Right kidney (tissue), 1 donor: Measurements from ENCODE around the gene FHOD3.

ENCODE experiments used
- DNase-seq: peaks from one replicate; pipeline ENCODE4 v3.0.0-alpha.2; 2016

The FHOD3 gene

DNA sequence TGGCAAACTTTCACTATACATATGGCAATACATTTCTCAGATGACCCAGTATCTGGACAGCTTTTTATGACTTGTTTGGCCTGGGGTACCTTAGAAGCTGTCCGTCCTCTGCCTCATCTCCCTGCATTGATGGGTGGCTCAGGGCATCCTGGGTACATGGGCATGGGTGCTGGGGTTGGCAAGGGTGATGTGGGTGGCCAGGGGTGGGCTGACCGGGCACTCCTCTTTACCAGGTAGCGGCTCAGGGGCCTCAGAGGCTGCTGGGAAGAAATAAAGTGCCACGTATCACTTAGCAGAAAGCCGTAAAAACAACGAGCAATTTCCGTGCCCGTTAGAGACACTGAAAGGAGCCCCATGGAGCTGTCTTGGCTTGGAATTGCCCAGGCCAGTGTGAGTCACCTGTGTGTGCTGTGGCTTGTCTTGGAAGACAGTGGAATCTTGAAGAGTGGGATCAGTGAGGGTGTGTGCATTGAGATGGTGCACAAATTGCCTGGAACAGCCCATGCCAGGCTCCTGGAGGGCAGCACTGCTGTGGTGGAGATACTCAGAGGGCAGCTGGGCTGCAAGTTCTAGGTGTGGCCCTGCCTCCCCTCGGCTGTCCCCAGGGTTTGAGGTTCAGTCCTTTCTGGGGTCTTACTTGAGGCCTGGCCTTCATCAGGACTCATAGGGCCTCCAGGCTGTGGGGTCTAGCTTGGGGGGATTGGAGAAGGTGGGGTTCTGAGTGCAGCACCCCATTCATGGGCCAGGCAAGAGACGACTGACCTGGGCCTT is 88.8 kb downstream of the FHOD3 start:
- DNase-seq, result no peak

DNA sequence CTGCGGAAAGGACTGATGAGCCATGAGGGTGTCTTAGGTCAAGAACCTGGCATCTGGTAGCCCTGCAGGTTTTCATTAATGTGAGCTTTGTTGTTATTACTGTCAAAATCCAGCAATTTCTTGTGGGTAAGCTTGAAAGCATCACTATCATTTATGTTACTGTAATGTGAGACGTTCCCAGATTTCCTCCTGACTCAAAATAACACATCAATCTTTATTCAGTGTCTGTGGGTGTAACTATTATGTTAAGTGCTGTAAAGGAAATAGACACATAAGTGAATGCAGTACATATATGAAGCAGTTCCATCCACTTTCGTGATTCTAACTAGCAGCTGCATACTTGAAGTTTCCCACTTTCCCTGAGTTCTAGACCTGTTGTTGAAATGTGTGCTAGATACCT is 89.8 kb downstream of the FHOD3 start:
- DNase-seq, result no peak

DNA sequence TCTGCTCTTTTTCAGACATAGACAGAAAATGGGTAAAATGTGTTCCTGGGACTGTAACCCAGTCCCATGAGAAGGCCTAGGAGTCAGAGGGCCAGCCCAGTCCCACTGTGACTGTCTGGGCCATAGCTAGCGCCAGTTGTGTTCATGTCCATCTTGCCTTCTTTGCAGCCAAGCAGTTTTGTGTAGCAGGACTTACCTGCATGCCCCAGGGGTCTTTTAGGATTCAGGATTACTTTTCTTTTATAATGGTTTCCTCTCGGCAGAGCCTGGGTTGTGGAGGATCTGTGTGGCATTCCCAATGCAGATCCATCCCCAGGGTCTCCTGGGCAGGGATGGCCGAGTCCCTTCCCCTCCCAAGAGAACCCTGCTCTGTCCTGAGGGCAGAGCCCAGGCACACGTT is 90.8 kb downstream of the FHOD3 start:
- DNase-seq, result no peak

DNA sequence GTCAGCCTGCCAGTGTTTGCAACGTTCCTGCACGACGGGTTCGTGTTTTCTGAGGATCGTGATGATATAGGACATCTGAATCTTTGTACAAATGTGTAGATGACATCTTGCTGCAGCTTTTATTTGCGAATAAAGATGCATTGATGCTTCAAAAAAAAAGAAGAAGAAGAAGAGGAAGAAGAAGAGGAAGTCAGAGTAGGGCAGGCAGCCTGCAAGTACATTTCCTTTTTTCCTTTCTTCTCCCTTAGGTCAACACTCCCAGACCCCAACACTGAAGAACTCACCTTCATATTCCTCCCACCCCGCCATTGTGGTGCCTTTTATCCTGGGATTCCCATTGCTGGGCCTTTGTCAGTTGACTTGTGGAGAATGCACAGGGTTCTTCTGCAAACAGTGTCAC is 91.5 kb downstream of the FHOD3 start:
- DNase-seq, result no peak

DNA sequence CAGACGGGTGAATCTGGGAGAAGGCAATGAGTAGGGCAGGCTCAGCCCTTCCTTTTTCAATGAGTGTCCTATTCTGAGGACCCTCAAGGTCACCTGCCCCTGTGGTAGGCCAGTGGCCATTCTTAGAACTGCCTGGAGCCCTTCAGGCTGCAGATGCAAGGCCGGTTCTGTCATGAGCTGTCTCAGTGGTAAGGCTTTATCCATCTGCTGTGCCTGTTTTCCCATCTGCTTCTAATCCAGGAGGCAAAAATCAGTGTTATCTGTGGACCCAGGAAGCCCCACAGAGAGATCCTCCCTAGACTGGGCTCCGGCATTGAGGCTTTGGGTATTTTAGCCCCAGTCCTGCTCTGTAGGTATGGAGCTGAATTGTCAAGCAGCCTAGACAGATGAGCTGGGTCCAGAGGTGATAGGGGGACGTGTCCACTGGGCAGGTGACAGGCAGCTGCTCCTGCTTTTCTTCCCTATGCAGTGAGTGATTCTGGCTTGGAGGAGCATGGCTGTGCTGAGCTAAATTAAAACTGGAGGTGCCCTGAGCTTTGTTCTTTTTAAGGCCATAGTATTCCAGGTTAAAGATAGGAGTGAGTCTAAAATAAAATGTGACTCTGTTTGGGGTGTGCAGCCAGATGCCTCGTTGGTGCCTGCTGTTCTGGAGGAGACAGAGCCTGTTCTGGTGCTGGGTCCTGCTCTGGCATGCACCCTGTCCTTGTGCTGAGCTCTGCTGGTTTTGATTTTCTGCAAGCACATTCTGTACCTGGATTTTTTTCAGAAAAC is 92.5 kb downstream of the FHOD3 start:
- no peak for DNase-seq

DNA sequence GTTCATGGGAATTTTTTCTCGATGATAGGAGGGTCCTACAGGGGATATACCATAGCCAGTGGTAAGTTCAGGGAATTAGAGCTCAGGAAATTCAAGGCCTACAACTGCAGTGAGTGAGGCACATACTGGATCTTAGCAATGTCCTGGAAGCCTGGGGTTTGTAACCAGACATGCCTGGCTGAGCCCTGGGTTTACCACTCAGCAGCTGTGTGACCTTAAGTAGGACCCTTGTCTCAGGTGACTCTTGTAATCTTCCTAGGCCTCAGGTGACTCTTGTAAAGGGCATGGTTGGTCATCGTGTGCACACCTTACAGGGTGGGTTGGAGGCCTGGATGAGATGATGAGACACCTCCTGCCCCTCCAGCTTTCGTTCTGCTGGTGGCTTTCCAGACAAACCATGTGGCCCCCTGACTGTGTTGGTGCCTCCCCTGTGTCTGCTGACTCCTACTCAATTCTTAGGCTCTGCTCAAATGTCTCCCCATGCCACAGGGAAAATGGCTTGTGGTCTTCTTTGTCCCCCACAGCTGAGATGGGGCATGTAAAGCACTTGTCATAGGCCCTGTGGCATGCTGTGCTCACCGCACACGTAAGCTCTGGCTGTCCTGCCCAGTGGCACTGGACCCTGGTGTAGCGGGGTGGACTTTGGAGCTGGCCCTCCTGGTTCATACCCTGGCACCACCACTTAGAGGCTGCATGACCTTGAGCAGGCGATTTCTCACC is 94.1 kb downstream of the FHOD3 start:
- DNase-seq, result no peak

DNA sequence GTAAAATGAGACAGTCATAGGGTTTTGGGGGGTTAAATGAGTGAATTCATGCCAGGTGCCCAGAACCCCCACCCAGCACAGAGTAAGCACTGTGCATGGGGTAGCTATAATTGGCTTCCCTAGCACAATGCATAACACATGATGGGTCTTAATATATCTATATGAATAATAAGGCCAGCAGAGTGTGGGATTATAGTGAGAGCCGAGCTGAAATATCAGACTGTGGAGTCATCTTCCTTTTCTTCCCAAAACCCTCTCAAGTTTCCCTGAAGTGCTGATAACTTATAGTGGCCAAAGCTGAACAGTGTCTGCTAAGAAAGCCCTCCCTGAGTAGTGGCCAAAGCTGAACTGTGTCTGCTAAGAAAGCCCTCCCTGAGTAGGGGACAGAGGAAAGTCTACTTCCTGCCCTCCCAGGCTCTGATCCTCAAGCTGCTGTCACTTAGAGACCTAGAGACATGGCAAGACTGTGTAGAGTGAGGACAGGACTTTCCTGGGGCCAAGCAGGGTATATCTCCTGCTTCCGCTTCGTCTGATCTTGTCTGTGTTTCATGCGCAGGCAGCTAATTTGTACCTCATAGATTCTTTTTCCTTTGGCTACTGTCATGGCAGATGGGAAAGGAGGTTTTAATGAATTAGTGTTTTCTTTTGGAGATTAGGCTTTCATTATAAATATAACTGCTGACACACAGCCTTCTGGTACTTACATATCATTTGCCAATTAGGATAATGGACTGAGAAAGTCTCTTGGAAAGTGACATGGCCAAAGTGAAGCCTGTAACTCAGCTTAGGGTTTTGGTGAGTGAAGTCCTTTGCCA is 94.9 kb downstream of the FHOD3 start:
- no peak for DNase-seq

DNA sequence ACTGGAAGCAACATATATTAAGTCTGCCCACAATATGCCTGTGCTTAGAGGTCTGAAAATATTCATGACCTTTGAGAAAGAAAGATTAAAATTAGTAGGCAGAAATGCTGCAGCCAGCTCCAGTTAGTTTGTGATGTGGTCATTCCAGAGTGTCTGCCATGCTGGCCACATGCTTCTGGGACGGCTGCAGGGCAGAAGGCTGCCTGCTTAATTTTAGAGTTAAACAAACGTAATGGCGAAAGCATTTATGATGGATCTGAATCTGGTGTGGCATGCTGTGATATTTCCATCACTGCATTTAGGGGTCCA is 95.4 kb downstream of the FHOD3 start:
- no peak for DNase-seq

DNA sequence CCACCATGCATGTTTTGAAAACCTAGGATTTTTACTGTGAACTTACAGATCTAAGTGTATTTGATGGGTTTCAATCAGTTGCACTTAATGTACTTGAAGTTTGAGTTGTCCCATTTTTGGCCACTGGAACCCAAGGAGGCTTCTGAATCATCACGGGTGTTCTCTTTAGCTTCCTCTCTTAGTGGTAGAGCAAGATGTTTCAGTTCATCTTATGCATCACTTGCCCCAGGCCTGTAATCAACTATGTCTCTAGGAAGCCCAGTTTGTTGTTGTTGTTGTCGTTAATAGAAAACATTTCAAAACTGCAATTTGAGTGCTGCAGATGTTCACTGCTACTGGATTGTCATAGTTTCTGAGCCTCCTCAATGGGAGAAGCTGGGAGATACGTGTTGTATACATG is 97.0 kb downstream of the FHOD3 start:
- no peak for DNase-seq

DNA sequence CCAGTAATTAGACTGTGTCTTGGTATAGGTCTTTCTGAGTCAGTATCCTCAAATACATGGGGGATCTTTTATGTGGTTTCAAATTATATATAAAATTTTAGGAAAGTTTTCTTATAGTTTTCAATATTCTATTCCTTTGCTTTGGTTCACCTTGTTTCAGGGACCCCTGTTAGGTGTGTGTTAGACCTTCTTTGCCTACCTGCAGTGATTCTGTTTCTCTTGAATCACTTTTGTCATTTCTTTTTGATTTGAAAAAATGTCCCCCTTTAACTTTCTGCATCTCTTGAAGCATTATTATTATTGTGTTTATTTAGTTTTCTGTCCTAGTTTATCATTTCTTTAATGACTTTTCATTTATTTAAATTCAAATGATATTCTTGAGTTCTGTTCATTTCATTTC is 98.7 kb downstream of the FHOD3 start:
- no peak for DNase-seq

DNA sequence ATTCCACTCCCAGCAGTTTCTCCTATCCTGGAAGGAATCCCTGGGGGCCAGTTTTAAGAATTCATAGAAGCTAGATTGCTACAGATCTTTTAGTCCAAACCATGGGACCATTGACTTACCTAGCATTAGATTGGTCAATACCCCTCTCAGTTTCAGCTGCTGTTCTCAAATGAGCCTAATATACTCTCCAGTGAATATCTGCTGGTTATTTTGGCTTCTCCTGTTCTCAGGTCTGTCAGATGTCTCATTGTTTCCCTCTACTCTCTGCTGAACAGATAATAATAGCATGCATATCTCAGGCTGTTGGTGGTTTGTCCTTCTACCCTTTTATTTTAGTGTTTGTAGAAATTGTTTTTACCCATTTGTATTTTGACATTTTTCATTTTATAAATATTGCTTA is 99.5 kb downstream of the FHOD3 start:
- no peak for DNase-seq

DNA sequence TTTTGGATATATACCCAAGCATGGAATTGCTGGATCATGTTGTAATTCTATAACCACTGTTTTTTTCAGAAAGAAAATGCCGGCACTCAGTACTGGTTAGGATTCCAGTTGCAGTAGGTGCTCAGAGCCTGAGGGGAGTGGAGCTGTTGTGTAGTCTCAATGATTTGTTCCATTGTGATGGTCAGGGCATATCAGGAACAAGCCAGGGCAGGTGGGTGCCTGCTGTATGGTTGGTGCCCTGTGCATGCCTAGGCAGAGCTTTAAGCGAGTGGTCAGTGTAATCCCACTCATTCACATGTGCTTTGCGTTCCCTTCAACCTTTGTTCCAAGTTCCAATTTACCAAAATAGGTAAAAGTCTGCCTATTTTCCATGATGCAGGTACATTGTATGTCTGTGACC is 100.9 kb downstream of the FHOD3 start:
- no peak for DNase-seq

DNA sequence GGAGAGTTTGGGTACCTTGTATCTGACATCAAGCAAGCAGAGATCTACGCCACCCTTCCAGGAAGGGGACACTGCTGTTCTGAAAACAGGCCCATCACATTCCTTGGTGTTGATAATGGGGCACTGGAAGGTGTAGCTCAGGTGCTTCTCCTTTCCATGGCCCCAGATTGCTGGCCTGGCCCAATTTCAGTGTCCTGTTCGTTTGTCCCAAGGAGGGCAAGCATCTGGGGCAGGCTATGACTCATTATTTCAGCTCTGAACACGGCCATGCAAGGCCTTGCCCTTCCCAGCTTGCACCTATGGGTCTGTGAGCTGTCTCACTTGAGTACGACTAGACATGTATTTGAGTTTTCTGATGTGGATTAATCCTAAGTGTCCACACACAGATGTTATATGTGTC is 101.5 kb downstream of the FHOD3 start:
- no peak for DNase-seq

DNA sequence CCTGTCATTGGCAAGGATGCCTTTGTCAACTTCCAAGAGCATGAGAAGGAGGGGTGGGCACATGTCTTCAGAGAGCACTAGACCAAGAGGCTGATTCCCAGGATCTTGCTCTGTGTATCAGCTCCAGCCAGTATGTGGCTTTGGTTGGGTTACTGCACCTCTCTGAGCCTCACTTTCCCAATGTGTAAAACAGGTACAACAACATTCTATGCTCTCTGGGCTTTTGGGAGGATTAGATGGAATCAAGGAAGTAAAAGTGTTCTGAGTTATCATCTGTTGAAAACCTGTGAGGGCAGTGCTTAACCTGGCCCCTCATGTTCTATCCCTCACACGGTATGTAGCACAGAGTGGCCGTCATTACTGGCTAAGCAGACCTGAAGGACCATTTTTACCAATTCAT is 103.9 kb downstream of the FHOD3 start:
- DNase-seq, result no peak

DNA sequence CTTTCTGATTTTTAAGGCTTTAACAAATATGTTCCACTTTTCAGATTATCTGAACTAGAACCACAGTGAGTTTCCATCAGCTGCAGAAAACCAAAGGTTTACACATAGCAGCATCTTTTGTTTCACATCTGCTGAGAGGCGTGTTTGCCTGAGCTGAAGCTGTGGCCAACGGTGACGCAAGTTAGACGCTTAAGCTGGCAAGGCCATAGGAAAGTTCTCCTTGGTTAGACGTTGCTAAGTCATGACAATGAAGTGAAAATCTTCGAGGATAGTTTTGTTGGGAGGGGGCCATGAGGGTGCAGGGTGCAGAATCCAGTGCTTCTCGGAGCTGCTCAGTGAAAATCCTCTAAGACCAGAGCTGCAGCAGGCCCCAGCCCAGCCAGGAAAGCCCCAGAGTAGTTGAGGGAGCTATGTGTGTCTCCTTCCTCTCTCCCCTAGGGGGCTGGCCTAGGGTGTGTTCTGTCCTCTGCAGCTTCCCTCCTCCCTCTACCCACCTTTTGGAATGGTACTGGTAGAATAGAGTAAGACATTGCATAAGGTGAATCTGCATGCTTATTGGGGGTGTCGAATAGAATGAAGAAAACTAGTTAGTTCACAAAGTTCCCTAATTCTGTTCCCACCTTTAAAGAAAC is 105.4 kb downstream of the FHOD3 start:
- no peak for DNase-seq

DNA sequence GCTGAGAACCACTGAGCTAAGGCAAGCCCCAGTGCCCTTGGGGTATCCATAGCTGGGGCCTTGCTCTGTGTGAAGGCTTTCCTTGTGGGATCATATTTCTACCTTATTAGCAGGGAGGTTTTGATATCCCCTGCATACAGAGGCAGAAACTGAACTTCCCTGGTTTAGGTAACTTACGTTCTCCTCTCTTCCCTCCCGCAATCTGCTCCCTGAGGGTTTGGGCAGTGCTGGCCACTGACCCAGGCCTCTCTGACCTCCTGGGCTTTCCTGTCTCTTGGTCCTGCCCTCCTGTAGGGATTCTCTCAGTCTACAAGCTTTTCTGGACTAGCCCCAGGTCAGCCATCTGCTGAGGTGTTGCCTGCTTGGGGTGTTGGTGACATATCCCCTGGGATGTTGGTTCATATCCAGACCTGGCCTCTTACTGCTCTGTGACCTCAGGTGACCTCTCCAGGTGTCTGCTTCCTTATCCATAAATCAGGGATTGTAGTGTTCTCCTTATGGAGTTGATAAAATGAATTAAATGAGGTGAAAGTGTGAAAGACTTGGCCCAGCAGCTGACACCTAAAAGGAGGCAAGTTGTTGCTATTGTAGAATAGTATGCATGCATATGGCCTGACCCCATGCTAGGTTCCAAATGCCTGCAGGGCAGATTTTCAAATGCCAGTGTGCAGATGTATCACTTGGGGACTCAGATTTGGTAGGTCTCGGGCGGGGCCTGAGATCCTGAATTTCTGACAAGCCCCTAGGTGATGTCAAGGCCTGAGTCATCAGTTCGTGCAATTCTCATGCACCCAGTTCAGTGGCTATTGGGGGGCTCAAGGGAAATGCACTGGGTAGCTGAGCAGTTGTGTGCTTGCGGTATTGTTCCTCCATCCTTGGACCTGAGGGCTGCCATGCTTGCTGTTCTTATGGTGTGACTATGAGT is 106.6 kb downstream of the FHOD3 start:
- DNase-seq, result no peak

DNA sequence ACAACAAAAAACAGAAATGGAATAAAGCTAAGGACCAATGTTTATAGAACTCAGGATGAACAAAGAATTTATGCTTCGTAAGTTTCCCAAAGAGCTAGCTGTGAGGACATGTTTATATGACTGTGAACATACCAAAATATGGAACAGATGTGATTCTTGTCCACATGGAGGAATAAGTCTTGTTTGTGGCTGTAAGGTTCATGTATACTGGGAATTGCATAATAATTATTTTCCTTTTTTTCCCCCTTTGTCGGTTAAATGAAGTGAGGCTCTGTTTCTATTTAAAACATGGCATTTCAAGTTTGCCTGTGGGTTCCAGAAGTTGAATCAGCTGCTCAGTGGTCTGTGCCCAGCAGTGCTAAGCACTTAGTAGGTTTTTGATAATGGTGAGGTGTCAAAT is 108.1 kb downstream of the FHOD3 start:
- DNase-seq, result no peak

DNA sequence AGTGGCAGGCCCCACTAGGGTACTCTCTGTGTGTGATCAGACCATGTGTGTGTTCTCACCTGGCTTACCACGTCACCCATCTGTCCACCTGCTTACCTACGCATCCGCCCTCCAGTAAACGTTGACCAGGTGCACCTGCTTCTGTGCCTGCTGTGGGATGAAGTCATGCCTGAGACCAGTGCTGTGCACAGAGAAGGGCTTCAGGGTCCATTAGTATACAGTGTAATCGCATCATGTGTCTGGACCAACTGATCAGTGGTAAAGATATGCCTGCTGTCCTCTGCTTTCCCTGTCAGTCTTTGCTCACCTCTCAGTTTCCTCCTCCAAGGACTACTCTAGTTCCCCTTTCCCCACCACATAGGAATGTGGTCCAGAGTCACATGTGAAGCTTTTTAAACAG is 109.3 kb downstream of the FHOD3 start:
- DNase-seq, result no peak

DNA sequence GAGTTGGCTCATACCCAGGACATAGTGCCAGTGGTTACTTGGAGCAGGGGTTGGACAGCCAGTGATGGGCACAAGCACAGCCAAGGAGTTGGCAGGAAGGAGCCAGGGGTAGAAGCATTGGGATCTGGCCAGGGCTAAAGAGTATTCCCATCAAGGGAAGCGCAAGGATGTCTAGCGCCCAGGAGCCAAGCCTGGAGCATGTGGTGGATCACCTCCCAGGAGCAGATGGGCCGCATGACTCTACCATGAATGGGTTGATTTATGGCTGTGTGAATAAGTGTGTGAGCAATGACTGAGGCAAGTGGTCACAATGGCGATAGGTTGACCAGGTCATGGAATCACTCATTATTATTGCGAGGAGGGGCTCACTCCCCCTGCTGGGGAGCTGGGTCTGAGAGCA is 111.1 kb downstream of the FHOD3 start:
- DNase-seq, result no peak

DNA sequence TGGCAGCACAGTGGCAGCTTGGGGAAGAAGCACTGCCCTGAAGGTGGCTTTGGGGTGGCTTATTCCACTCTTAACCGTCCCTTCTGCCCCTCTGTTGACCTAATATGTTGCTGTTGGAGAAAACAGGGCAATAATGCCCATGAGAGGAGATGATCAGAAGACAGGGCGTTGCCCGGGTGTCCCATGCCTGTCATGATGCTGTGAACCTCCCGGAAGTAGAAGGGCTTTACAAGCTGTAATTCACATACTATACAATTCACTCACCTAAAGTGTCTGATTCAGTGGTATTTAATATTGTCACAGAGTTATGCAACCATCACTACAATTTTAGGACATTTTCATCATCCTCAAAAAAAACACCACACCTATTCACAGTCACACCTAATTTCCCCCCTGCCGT is 112.3 kb downstream of the FHOD3 start:
- no peak for DNase-seq

DNA sequence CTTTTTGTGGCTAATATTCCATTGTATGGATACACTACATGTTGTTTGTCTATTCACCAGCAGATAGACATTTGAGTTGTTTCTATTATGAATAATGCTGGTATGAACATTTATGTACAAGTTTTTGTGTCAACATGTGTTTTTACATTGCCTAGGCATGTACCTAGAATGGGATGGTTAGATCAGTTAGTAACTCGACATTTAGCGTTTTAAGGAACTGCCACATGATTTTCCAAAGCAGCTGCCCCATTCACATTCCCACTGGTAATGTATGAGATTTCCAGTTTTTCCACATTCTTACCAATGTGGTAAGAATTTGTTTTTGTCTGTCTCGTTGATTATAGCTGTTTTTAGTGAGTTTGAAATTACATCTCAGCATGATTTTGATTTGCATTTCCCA is 112.8 kb downstream of the FHOD3 start:
- DNase-seq, result no peak
